ENCODE measurements around the gene CNNM4.

The CNNM4 gene

DNA sequence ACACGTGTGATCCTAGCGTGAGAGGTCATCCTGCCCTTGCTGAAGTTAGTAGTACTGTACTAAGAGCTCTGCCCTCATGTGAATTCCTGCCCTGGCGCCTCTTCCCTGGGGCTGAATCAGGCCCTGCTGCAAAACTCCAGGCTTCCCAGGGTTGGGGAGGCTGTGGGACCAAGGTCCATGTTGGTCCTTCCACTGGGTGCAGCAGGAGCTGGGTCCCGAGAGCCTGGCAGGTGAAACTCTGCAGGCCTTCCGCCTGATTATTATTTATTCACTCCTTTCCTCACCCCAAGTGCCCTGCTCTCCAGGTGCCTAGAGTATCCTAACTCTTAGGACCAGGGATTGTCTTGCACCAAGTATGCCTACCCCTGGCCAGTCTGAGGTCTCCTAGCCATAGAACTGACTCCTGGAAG is 50.1 kb downstream of the CNNM4 start:
- no peak for DNase-seq (ENCODE audit: low spot score)

DNA sequence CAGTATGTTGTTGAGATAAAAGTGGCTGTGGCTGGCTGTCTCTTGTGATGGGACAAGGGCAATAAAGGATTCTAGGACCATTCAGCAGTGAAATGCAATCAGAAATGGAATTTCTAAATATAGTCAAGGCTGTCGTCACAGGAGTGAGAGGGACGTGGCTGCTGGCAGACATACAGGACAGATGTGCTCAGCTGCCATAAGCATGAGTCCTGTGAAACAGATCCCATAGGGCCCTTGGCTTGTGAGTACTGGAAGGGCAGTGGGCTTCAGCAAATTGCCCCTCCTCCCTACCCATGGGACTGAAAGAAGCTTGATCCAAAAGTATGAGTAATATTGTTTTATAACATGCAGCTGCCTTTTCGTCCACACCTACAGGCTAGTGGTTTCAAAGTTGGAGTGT is 51.2 kb downstream of the CNNM4 start:
- DNase-seq (ENCODE audit: low spot score), result no peak

DNA sequence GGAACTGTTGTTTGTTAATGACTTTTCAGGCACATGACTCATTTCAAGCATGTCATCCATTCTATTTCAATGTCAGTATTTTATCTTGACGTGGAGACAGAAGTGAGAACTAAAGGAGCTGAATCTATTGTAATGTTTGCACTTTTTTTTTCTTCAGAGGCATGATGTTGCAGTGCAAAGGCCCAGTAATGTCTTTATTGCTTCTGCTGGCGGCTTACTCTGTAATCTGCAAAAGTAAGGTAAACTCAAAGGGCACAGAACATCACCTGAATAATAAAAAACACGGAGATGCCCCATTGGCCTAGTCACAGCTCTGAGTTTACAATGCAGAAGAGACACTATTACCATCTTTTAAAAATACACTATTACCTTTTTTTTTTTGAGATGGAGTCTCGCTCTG is 53.0 kb downstream of the CNNM4 start:
- DNase-seq (ENCODE audit: low spot score), result no peak

DNA sequence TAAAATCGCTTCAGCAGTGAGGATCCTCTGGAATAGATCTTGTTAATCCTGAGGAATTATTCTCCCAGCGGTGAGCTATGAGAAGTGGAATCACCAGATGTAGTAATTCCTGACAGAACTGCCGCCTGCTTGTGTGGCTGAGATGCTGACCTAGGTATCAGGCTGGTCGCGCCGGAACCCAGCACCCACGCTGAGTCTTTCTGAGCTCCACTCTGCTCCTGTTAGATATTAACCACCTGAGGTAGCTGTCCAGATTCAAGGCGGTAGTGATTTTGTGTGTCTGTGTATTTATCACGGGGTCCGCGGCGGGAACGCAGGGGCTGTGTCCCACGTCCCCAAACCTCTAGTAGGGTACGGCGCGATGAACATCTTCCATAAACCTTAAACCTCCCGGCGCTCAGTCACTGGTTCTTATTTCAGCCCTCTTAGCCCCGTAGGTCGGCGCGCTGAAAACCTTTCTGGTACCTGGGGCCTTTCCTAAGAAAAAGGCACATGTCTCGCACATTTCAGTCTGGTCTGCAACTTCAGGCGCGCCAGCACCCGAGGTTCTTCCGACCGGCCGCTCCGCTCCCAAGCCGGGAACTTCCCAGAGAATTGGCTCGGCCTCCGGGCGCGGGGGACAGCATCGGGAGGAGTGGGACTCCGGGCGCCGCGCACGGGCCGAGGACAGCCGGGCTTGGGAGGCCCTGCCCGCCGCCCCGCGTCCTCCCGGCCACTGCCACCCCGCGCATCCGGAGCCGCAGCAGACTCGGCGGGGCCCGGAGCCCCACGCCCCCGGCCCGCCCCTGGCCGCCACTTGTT is 54.8 kb downstream of the CNNM4 start:
- peak; percentile 70 for DNase-seq (ENCODE audit: low spot score)

DNA sequence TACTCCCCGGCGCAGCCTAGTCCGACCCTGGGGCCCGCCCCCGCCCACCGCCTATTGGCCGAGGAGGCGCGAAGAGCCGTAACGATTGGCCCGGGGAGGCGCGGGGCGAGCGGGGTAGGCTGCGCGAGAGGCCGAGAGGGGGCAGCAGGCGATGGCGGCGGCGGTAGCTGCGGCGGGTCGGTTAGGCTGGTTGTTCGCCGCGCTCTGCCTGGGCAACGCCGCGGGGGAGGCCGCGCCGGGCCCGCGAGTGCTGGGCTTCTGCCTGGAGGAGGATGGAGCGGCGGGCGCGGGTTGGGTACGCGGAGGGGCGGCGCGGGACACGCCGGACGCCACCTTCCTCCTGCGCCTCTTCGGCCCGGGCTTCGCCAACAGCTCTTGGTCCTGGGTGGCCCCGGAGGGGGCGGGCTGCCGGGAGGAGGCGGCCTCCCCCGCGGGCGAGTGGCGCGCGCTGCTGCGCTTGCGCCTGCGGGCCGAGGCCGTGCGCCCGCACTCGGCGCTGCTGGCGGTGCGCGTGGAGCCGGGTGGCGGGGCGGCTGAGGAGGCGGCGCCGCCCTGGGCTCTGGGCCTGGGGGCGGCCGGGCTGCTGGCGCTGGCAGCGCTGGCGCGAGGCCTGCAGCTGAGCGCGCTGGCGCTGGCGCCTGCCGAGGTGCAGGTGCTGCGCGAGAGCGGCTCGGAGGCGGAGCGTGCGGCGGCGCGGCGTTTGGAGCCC is 55.6 kb downstream of the CNNM4 start, which contains the start of gene CNNM3:
Gene CNNM3 (plus strand): TSS at position 142 of the 709 bp plus-strand sequence. CDS start 10 bp downstream, at position 152.
- DNase-seq (ENCODE audit: low spot score), result peak; percentile 93

DNA sequence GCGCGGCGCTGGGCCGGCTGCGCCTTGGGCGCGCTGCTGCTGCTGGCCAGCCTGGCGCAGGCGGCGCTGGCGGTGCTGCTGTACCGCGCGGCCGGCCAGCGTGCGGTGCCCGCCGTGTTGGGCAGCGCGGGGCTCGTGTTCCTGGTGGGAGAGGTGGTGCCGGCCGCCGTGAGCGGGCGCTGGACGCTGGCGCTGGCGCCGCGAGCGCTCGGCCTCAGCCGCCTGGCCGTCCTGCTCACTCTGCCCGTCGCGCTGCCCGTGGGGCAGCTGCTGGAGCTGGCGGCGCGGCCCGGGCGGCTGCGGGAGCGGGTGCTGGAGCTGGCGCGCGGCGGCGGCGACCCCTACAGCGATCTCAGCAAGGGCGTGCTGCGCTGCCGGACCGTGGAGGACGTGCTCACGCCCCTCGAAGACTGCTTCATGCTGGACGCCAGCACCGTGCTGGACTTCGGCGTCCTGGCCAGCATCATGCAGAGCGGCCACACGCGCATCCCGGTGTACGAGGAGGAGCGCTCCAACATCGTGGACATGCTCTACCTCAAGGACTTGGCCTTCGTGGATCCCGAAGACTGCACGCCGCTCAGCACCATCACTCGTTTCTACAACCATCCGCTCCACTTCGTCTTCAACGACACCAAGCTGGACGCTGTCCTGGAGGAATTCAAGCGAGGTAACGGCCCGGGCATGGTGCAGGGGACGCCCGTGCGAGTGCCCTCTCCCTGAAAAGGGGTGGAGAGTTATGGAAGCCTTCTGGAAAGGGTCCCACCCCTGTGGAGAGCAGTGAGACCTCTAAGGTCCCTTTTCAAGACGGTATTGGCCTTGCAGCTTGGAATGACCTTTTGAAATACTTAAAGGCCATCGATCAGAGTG is 56.4 kb downstream of the CNNM4 start:
- DNase-seq (ENCODE audit: low spot score), result peak; percentile 26

DNA sequence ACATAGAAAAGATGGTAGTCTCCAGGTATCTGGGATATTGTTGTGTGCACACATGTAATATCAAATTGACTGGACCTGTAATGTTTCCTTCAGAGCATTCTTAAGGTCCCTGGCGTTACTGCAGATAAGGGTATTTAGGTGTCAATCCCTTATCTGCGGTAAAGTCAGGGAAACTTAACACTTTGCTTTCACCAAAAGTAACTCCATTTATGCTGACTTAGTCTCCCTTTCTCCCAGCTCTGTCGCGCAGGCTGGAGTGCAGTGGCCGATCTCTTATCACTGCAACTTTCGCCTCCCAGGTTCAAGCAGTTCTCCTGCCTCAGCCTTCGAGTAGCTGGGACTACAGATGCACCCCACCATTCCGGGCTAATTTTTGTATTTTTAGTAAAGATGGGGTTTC is 57.2 kb downstream of the CNNM4 start:
- no peak for DNase-seq (ENCODE audit: low spot score)

DNA sequence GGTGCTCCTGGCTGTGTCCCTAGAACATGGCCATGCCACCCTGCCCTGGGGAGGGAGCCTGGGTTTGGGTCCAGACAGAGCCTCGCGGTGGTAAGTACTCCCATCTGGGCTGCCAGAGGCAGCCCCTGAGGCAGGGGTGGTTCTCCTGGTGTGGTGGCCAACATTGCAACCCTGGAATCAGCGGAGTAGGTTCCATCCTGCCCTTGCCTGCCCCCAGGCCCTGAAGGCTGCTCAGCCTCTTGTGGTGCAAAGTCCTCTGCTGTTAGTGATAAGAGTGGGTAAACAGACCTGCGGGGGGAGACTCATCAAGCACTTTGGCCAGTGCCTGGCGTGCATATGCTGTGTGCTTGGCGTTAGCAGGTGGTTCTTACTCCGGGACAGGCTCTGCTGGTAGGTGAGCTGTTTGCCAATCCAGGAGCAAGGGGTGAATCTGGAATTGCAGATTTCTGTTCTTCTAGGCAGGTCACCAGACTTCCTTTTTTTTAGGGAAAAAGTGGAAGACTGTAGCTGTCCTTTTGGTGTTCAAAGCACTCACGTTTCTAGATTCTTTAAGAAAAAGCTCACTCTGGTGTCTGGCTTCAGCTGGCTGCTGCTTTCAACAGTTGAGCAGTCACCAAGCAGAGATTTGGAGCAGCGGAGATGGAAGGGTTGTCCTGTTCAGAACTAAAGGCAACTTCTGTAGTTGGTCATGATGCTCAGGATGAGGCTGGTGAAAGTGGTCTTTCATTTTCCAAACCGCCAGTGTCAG is 58.6 kb downstream of the CNNM4 start:
- DNase-seq (ENCODE audit: low spot score), result no peak

DNA sequence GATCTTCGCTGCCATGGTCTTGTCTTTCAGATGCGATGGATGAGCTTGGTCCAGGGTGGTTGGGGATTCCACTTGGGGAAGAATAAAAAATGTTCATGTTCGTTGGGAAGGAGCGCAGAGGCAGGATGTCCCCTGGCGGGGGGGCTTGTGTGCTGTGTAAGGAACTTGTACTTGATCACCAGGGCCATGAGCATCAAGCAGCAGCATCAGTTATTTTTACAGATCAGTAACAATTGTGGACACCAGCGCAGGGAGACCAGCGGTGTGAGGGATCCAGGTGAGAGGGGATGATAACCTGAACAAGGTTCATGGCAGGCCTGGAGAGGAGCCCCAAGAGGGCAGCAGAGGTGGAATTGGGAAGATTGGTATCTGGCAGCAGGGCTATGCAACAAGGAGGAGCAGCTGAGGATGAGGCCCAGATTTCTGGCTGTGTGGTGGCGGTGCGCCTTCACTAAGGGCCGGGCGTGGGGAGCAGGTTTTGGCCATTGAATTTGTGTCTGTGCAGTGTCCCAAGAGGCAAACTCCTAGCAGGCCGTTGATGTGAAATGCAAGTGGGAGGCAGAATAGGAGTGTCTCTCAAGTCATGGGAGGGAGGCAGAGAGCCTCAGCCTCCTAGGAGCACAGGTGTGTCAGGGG is 59.3 kb downstream of the CNNM4 start:
- DNase-seq (ENCODE audit: low spot score), result no peak

DNA sequence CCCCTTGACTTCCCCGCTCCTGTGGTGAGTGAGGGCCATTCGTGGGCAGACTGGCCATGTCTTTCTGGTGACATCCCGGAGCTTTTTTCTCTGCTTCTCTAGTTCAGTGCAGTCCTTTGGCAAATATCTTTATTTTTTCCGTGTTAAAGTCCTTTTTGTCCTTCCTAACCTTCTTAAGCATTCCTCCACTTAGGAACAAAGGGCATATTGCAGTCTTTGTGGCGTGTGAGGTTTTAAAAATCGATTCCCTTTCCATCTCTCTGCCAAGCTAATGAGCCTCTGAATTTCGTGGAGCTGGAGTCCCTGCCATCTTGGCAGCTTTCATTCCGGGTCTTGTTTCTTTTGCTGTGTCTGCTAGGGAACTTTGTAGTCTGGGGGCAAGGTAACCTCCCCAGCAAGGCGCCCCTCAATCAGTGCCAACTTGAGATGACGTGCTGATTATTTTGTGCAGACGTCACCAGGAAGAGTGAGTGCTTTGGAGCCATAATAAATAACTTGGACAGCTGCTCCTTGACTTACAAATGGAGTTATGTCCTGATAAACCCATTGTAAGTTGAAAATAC is 60.5 kb downstream of the CNNM4 start:
- no peak for DNase-seq (ENCODE audit: low spot score)

DNA sequence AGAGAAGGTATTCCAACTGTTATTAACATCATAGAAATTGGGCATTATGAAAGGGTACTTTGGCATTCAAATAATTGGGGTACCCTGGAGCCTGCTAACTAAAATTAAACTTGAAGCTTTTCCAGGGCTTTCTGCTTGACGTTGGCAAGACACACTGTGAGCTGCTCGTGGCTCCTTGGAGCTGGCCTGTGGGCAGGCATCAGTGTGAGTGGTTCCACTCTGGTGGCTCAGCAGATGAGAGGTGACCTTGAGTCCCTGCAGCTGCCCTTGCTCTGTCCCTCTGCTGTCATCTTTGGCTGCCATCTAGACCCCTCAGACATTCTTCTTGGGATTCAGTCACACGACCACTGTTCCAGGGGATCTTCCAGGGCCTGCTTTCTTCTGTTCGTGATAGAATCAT is 62.1 kb downstream of the CNNM4 start:
- no peak for DNase-seq (ENCODE audit: low spot score)

DNA sequence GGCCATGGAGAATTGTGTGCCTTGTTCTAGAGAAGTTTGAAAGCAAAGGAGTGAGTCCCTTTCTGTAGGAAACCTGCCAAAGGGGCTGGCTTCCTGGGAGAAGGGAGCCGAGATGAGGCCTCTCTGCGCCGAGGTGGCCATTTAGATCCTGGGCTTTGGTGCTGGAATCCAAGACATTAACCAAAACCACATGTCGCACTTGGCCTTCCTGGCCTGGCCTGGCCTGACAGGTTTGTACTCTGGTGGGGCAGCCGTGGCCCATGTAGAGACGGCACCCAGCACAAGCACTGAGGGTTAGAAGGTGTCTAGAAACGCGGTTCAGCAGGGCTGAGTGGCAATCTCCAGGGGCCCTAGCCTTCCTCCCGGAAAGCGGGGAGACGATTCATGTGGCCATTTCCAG is 62.5 kb downstream of the CNNM4 start:
- no peak for DNase-seq (ENCODE audit: low spot score)

DNA sequence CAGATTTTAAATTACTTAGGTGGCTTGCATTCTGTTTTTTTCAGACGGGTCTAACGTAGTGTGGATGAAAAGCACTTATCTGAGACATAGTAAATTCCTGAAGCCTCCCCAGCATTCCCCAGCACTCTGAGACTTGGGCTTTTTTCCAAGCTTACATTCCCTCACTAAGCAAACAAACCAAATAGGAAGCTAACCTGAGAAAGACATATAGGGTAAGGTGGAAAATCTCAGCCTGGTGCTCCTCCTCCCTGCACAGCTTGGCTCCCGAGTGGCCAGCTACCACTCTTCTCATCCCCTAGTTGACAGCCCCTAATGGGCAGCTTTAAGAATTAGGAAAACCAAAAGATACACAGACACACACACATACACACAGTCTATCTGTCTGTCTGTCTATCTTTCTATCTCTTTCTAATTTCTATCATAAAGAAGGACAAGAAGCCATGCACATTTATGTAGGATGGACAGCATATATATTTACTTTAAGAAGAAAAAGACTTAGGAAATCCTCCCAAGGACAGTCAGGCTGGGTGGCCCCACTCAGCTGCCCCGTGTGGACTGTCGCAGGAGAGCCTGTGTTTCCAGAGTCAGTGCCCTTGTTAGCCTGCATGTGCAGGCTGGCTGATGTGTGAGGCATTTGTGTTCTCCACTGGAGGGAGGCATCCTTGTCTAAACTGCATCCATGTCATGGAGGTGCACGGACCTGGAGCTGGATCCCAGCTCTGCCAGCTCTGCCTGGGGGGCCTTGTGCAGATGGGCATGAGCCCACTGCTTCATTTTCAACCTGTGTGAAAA is 63.6 kb downstream of the CNNM4 start:
- DNase-seq (ENCODE audit: low spot score), result no peak

DNA sequence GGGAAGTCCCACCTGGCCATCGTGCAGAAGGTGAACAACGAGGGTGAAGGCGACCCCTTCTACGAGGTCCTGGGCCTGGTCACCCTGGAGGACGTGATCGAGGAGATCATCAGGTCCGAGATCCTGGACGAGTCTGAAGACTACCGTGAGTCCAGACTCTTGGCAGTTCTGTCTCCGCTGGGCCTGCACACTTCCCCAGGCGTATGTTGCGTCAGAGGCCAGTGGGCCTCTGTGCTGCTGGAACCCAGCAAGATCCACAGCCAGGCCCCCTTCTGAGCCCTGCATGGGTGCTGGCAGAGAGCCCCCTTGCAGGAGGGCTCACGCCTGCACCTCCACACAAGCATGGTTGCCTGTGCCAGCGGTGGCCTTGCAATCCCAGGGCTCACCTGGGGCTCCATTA is 64.4 kb downstream of the CNNM4 start:
- DNase-seq (ENCODE audit: low spot score), result no peak

DNA sequence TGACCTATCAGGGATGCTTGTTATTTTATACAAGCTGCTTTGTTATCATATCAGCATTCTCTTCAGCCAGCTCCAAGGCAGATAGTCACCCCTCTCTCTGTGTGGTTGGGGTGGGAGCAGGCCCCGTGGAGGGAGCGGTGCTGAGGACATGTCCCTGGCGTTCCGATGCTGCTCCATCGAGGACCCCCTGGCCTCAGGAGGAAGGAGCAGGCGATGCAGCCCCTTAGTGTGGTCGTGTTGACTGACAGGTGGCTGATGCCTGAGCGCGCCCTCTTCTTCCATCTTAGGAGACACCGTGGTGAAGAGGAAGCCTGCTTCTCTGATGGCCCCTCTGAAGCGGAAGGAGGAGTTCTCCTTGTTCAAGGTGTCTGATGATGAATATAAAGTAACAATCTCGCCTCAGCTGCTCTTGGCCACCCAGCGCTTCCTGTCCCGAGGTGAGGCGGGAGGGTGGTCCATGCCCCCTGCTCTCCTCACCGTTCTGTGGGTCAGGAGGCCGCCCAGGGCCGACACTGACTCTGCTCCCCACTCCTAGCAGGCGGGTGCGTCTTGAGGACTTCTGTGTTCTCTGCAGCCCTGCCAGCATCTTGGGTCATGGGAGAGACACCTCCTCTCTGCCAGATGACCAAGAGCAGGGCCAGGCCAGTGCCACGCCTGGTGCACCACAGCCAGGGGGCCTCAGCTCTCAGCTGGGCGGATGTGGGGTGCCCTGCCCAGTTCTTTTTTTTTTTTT is 66.0 kb downstream of the CNNM4 start:
- no peak for DNase-seq (ENCODE audit: low spot score)

DNA sequence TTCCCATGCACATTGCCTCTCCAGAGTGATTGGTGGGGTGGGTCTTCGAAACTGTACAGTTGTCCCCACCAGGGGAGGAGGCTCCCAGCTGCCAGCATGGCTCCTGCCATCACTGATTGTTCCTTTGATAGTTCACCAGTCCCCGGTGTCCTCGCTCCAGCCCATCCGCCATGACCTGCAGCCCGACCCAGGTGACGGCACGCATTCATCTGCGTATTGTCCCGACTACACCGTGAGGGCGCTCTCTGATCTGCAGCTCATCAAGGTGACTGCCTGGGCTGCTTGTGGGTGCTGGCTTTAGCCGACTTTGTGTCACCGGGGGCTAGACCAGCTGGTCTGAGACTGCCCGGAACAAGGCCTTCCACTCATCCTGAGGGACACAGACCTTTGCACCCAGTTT is 67.7 kb downstream of the CNNM4 start:
- DNase-seq (ENCODE audit: low spot score), result no peak

DNA sequence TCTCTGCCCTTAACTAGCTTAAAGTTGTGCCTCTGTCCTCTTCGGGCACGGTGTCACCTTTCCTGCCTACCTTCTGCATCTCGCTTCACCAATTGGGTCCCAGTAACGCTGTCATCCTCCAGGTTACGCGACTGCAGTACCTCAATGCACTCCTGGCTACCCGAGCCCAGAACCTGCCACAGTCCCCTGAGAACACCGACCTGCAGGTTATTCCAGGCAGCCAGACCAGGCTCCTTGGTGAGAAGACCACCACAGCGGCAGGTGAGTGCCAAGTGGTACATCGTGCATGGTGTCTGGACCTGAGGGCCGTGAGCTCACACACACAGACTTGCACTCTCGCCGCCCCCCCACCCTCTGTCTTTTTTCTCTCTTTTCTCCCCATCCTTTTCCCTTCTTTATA is 68.2 kb downstream of the CNNM4 start:
- DNase-seq (ENCODE audit: low spot score), result no peak

DNA sequence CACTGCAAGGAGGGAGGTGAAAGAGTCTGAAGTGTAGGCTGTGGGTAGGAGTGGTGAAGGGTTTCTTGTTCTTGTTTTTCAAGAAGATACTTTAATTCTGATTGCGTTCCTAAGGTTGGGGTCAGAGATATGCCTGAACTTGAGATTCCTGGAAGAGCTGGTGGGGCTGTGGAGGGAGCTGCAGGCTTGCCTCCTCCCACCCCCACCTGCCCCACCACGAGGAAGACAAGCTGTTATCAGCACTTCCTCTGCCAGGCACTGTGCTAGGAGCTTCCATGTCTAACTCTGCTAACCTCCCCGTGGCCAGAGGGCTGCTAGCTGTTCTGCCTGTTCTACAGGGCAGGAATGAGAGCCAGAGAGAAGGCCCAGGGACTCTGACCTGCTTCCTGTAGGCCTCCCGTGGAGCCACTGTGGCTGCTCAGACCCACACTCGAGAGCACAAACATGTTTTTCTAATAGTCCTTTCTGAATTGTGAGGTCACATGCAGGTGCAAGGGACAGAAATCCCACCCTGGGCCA is 69.4 kb downstream of the CNNM4 start:
- no peak for DNase-seq (ENCODE audit: low spot score)

DNA sequence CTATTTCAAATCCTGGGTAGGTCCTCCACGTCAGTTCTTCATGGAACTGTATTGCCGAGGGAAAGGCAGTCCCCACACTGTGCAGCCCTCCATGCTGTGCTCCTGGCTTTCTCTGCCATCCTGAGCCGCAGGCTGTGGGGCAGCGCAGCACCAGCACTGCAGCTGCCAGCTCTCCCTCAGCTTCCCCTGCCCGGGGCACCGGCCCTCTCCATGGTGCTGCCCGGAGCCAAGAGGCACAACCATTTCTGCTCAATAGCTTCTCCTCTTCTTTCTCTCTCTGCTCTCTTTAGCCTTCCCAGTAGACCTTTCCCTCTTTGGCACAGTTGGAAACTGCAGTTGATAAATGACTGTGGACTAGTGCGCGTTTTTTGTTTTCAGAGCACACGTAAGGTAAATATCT is 71.0 kb downstream of the CNNM4 start:
- DNase-seq (ENCODE audit: low spot score), result peak; percentile 28

Measured in SW480 (cell line).